Fibroblast of lung (primary cell): ENCODE data around the gene FCER2. TPM values are rescaled to one million over a fixed set of nuclear protein-coding genes. Genes with fewer than 3 reads are reported as not detected.

Source experiments
- DNase-seq, 2 donors: peaks; one replicate each; pipeline versions ENCODE4 v3.0.0 to v3.0.0-alpha.2; 2010; ENCODE audit warnings: low read depth in 2 of 2
- H2AFZ ChIP-seq: 2 replicates; pipeline ENCODE4 v1.5.1; 2012; ENCODE audit warnings: low read length, control low read depth, inconsistent platforms
- H3K27ac ChIP-seq: 2 replicates; pipeline ENCODE4 v1.5.1; 2011; ENCODE audit warnings: low read length, control low read depth; ENCODE audit not compliant: insufficient read depth
- H3K27me3 ChIP-seq: 2 replicates; pipeline ENCODE4 v1.5.1; 2011; ENCODE audit warnings: mild to moderate bottlenecking, low read length; ENCODE audit not compliant: control insufficient read depth, insufficient read depth
- H3K36me3 ChIP-seq: 2 replicates; pipeline ENCODE4 v1.5.1; 2011; ENCODE audit warnings: low read length; ENCODE audit not compliant: control insufficient read depth, insufficient read depth
- H3K4me1 ChIP-seq: 2 replicates; pipeline ENCODE4 v1.5.1; 2011; ENCODE audit warnings: low read length; ENCODE audit not compliant: control insufficient read depth, insufficient read depth; ENCODE audit errors: extremely low read depth
- H3K4me2 ChIP-seq: 2 replicates; pipeline ENCODE4 v1.5.1; 2011; ENCODE audit warnings: low read length, control low read depth; ENCODE audit not compliant: insufficient read depth; ENCODE audit errors: extremely low read depth
- H3K4me3 ChIP-seq, 4 experiments: fragments of 200-600 bp in 1 of 4; sonication (generic) in 1 of 4; replicated peaks in 1 of 4; 2 replicates each; pipeline ENCODE4 v1.5.1; 2011 to 2016; ENCODE audit warnings: low read length in 4 of 4, low read depth in 3 of 4, mild to moderate bottlenecking in 3 of 4, control low read depth in 2 of 4, inconsistent platforms in 1 of 4, mixed read lengths in 1 of 4; ENCODE audit not compliant: insufficient read depth in 1 of 4; ENCODE audit errors: control extremely low read depth in 1 of 4
- H3K79me2 ChIP-seq: 2 replicates; pipeline ENCODE4 v1.5.1; 2012; ENCODE audit warnings: mild to moderate bottlenecking, low read length, inconsistent platforms; ENCODE audit not compliant: control insufficient read depth, insufficient read depth
- H3K9ac ChIP-seq: 2 replicates; pipeline ENCODE4 v1.5.1; 2011; ENCODE audit warnings: mild to moderate bottlenecking, low read length, control low read depth; ENCODE audit not compliant: insufficient read depth
- H3K9me3 ChIP-seq: 2 replicates; pipeline ENCODE4 v1.5.1; 2012; ENCODE audit warnings: low read depth, low read length; ENCODE audit not compliant: control insufficient read depth, insufficient read depth
- H4K20me1 ChIP-seq: 2 replicates; pipeline ENCODE4 v1.5.1; 2011; ENCODE audit warnings: low read length; ENCODE audit not compliant: control insufficient read depth, insufficient read depth; ENCODE audit errors: extremely low read depth
- EZH2 ChIP-seq: IDR thresholded peaks from 2 replicates; pipeline ENCODE4 v1.5.1; 2012; ENCODE audit warnings: low read length, control low read depth, mild to moderate bottlenecking; ENCODE audit errors: missing control alignments
- polyA plus RNA-seq, 2 donors: library from polyadenylated mRNA; depleted of rRNA in 1 of 2; stranded (reverse) in 1 of 2; unstranded in 1 of 2; fragments of >200 nt; gene quantifications; 2 replicates each; pipeline ENCODE4 v1.2.1, GENCODE V29; 2011 to 2012; ENCODE audit warnings: missing spikeins in 1 of 2
- total RNA-seq: library from RNA; depleted of rRNA; stranded (reverse); fragments of >200 nt; gene quantifications from 2 replicates; pipeline ENCODE4 v1.2.1, GENCODE V29; 2014
- TF ChIP-seq, protein P1 (sequence below), 2 donors: IDR thresholded peaks in 1 of 2; conservative IDR thresholded peaks in 1 of 2; 1 replicate in 1 of 2; 2 replicates in 1 of 2; pipeline ENCODE4 v1.5.1; 2011 to 2012; ENCODE audit warnings: low read length in 2 of 2, control low read depth in 1 of 2, inconsistent platforms in 1 of 2, low read depth in 1 of 2, mild to moderate bottlenecking in 1 of 2

Gene FCER2
- total and polyA plus RNA-seq, 2 donors (not counting 1 experiment from before 2014, with no cell fraction given): not detected

DNA sequence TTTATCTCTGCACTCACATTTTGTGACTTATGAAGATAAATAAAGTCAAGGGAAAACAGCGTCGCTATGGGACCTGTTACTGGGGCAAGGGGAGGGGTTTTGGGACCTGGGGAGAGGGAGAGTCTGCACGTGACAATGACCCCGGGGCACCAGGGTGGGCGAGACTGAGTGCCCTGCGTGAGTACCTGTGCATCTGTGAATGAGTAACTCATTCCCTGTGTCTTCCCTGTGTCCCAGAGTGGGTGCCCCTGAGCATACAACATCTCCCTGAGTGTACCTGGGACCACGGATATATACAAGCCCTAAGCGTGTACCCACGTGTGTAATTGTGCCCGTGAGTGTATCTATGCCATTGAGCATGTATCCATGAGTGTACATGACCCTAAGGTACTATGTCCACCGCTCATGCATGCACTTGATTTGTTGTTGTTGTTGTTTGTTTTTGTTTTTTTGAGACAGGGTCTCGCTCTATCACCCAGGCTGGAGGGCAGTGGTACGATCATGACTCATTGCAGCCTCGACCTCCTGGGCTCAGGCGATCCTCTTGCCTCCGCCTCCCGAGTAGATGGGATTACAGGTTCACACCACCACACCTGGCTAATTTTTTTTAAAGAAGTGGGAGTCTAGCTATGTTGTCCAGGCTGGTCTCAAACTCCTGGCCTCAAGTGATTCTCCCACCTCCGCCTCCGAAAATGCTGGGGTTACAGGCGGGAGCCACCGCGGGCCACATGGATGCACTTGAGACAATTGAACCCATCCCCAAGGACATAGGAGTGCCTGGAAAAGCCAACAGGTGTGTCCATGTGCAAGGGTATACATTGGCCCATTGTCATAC lies 21.9 kb downstream of the FCER2 start:
- Histone ChIP-seq H3K4me3 (peak overlapping the region in 2 of 4 experiments; percentile 30 to 46), H3K27ac (no peak overlapping the region), H3K4me2 (peak overlapping the region; percentile 67), H3K4me1 (no peaks in the 10 kb centered on the region), H3K27me3 (peaks cover 2% of the 10 kb centered on the region), H3K9ac (no peak overlapping the region), H3K9me3 (no peaks in the 10 kb centered on the region), H4K20me1 (no peaks in the 10 kb centered on the region), H2AFZ (peak overlapping the region; percentile 57), H3K36me3 (peaks cover 4% of the 10 kb centered on the region), H3K79me2 (peaks cover 7% of the 10 kb centered on the region)
- no peak for TF ChIP-seq EZH2
- TF ChIP-seq, protein P1, sequence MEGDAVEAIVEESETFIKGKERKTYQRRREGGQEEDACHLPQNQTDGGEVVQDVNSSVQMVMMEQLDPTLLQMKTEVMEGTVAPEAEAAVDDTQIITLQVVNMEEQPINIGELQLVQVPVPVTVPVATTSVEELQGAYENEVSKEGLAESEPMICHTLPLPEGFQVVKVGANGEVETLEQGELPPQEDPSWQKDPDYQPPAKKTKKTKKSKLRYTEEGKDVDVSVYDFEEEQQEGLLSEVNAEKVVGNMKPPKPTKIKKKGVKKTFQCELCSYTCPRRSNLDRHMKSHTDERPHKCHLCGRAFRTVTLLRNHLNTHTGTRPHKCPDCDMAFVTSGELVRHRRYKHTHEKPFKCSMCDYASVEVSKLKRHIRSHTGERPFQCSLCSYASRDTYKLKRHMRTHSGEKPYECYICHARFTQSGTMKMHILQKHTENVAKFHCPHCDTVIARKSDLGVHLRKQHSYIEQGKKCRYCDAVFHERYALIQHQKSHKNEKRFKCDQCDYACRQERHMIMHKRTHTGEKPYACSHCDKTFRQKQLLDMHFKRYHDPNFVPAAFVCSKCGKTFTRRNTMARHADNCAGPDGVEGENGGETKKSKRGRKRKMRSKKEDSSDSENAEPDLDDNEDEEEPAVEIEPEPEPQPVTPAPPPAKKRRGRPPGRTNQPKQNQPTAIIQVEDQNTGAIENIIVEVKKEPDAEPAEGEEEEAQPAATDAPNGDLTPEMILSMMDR (conservative IDR thresholded peaks at IDR 0.05 in 1 of 2, IDR thresholded peaks at IDR 0.05 in 1 of 2; ENCODE audit: low read depth in 1 of 2, low read length in 2 of 2): no peak
- DNase-seq: no peak

- H3K4me2 ChIP-seq: no peak overlapping the region
- peaks cover 4% of the 10 kb centered on the region for H3K36me3 ChIP-seq
- H3K9me3 ChIP-seq: no peaks in the 10 kb centered on the region
- TF ChIP-seq, protein P1 (conservative IDR thresholded peaks at IDR 0.05 in 1 of 2, IDR thresholded peaks at IDR 0.05 in 1 of 2; ENCODE audit: low read depth in 1 of 2, low read length in 2 of 2): no peak
- TF ChIP-seq EZH2: no peak
- no peak overlapping the region for H2AFZ ChIP-seq
- no peak overlapping the region for H3K27ac ChIP-seq
- H3K9ac ChIP-seq: no peak overlapping the region
- peaks cover 7% of the 10 kb centered on the region for H3K79me2 ChIP-seq
- H3K27me3 ChIP-seq: peaks cover 2% of the 10 kb centered on the region
- no peak overlapping the region for H3K4me3 ChIP-seq
- DNase-seq: no peak
- H4K20me1 ChIP-seq: no peaks in the 10 kb centered on the region
- no peaks in the 10 kb centered on the region for H3K4me1 ChIP-seq
Measured at GRCh38 chr19:7678971-7679751, 22.8 kb downstream of the FCER2 start.

- no peaks in the 10 kb centered on the region for H3K4me1 ChIP-seq
- H3K9me3 ChIP-seq: no peaks in the 10 kb centered on the region
- H3K4me2 ChIP-seq: no peak overlapping the region
- H3K4me3 ChIP-seq: no peak overlapping the region
- peaks cover 4% of the 10 kb centered on the region for H3K36me3 ChIP-seq
- peaks cover 2% of the 10 kb centered on the region for H3K27me3 ChIP-seq
- no peak for DNase-seq
- no peak for TF ChIP-seq EZH2
- TF ChIP-seq, protein P1 (conservative IDR thresholded peaks at IDR 0.05 in 1 of 2, IDR thresholded peaks at IDR 0.05 in 1 of 2; ENCODE audit: low read depth in 1 of 2, low read length in 2 of 2): no peak
- no peak overlapping the region for H3K9ac ChIP-seq
- no peak overlapping the region for H3K27ac ChIP-seq
- peaks cover 7% of the 10 kb centered on the region for H3K79me2 ChIP-seq
- H2AFZ ChIP-seq: no peak overlapping the region
- no peaks in the 10 kb centered on the region for H4K20me1 ChIP-seq
Measured at GRCh38 chr19:7677669-7678311, 24.1 kb downstream of the FCER2 start.
